NCI-H1105 treated with DMSO at 0.1 percent for 48 hours (cell line): ENCODE measurements around the gene EXOSC10.
"Not testable (repeated sequence)": the region's sequence is repeated elsewhere in the genome, so short reads cannot be mapped to it uniquely, and the experiment has no call there.

Experiments used
- DNase-seq: peaks from one replicate; lab custom pipeline; 2025; lab: John Stamatoyannopoulos, UW

EXOSC10 gene

GRCh38 chr1:11061652-11062365 lies 37.9 kb downstream of the EXOSC10 start:
- no peak for DNase-seq

GRCh38 chr1:11059968-11060830 lies 39.5 kb downstream of the EXOSC10 start, which contains the start of gene SRM:
Gene SRM (minus strand): TSS chr1:11060018. CDS start chr1:11059943, 75 bp downstream.
- DNase-seq, result peak; percentile 91

- peak; percentile 61 for DNase-seq
Measured at GRCh38 chr1:11059155-11059967, 40.3 kb downstream of the EXOSC10 start.

GRCh38 chr1:11058595-11059154 lies 41.0 kb downstream of the EXOSC10 start:
- DNase-seq, result peak; percentile 86

GRCh38 chr1:11058026-11058425 lies 41.6 kb downstream of the EXOSC10 start:
- DNase-seq, result no peak

DNA sequence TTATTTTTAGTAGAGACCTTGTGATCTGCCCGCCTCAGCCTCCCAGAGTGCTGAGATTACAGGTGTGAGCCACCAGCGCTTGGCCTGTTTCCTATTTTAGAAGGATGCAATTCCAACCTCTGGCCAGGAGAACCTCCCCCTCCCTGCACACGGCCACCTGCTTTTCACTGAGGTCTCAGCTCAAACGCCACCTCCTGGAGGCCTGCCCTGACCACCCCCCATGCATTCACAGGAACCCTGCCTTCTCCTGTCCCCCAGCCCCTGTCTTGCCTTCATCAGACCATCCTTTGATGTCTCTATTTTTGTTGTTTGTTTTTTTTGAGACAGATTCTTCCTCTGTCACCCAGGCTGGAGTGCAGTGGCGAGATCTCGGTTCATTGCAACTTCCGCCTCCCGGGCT lies 42.2 kb downstream of the EXOSC10 start:
- no peak for DNase-seq

DNA sequence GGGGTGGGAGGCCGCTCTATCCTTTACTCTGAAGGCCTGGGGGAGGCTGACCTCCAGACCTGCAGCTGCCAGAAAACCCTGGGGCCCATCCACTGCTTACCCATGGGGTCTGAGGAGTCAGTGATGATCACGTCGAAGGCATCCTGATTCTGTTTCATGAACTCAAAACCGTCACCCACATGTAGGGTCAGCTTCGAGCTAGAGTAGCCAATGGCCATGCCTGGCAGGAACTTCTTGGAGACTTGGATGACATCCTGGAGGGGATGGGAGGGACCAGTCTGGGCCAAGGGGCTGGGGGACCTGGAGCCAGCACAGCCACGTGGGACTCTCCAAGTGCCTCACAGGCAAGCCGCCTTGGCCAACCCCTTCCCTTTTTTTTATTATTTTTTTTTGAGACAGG lies 43.2 kb downstream of the EXOSC10 start:
- no peak for DNase-seq

DNA sequence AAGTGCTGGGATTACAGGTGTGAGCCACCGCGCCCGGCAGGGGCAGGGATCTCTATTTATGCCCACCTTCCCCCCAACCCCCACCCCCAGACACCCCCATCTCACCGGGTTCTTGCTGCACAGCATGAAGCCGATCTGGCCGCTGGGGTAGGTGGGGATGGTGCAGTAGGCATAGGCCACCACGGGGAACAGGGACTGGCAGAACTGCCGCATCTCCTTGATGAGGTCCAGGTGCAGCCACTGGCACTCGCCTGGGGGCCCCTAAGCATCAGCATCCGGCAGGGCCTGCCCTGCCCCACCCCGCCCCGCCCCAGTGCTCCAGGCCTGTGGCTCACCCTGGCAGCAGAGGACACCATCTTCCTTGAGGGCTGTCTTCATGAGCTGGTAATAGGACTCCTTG lies 44.0 kb downstream of the EXOSC10 start:
- DNase-seq, result no peak

DNA sequence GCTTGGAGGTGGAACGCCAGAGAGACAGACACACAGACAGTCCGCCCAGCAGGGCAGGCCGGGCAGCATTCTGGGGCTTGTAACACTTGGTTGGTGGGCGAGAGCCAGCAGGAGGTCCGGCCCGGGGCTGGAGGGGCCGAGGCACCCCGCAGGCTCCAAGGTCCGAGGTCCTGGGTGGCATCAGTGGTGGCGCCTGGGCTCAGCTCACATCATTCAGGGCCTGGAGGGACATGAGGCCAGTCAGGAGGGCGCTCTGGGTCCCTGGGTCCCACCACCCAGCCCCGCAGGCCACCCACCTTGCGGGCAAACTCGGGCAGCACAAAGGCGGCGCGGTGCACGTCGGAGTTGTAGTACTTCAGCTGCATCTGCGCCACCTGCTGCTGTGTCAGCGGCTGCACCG lies 45.0 kb downstream of the EXOSC10 start:
- no peak for DNase-seq

GRCh38 chr1:11054181-11054580 lies 45.5 kb downstream of the EXOSC10 start:
- DNase-seq, result no peak

DNA sequence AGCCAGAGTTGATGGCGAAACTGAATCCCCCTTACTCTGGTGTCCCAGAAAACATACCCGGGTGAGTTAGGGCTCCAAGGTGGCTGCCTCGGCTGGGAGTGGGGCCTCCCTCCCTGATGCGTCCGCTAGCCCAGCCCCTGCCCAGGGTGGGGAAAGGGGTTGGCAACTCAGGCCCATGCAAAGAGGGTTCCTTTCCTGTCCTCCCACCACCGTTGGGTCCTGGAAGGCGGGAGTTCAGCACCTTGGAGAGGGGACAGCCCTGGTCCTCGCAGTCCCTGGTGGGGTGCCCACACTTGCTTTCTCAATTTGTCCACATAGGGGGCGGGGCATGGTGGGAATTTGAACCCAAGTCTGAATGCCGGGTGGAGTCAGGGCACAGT lies 45.9 kb downstream of the EXOSC10 start:
- no peak for DNase-seq

DNA sequence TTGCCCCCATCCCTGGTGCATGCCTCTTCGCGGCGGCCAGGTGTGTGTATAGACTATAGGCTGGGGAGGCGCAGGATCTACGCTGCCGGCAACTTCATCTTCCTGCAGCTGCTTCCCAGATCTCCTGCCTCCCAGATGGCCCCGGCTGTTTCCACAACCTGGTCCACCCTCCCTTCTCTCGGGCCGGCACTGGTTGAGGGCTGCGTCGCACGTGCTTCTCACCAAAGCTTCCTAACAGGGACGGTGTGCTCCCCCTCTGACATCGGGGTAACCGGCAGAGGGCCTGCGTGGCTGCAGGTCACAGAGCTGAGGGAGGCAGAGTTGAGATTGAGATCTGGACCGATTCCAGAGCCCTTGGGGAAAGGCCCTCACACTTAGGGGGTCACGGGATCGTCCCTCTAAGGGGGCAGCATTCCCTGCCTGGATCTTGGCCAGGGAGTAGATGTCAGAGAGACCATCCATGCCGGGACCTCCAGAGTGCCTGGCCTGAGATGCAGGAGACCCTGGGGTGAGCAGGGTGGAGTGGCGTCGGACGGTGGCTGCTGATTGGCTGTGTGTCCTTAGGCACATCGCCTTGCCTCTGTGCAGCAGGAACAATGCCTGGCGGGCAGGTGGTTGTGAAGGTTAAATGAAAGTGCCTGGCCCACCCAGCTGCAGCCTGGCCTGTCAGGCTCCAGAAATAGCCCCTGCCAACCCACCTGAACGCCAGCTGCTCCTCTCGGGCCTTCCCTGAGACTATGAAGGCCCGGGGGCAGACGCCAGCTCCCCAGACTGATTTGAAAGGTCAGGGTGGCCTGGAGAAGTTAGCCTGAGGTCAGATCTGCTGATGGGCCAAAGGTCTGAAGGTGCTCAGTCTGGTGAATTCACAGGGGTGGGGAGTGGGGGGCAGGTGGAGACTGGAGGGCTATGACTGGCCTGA lies 46.6 kb downstream of the EXOSC10 start:
- peak; percentile 88 for DNase-seq

GRCh38 chr1:11051781-11052511 lies 47.7 kb downstream of the EXOSC10 start:
- DNase-seq, result no peak

GRCh38 chr1:11051121-11051520 lies 48.5 kb downstream of the EXOSC10 start:
- DNase-seq, result not testable (repeated sequence)

DNA sequence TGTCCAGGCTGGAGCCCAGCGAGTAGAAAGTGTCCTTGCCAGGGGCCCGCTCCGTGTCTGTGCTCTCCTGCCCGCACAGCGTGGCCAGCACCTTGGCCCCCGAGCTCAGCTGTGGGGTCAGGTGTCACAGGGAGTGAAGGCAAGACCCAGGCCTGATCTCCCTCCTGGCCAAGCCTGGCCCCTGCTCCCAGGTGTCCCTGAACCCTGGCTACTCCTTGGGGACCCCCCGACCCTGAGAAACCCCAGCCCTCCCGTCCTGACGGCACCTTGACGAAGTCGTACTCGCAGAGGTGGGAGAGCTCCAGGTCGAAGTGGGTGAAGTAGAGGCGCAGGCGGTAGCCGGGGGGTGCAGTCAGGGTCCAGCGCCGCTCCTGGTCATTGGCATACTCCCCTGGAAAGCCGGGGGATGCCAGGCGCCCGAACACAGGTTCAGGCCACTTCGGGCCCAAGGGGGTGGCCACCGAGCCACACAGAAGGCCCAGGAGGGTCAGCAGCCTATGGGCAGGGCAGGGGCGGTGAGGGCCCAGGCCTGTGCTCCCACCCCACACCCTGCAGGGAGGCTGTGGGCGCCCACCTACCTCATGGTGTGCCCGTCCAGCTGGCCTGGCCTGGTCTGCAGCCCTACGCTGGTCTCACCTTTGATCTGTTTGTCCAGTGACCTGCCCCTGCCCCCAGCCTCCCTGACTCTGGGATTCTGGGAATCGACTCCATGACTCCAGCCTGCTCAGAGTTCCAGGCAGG lies 52.9 kb downstream of the EXOSC10 start, which contains the start of gene MASP2:
Gene MASP2 (minus strand): TSS at position 615 of the 741 bp plus-strand sequence. CDS start 32 bp downstream, at position 583.
- no peak for DNase-seq

DNA sequence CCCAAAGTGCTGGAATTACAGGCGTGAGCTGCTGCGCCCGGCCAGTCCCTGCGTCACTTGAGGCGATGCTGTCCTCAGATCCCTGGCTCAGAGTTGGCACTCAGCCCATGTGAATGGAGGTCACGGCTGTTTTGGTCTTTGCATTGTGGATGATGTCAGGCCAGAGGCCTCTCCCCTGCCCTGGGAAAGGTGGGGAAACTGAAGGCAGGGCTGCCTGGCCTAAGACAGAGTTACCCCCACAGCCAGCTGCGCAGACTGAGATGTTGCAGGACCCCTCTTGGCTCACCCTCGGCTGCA lies 53.5 kb downstream of the EXOSC10 start:
- DNase-seq, result no peak

GRCh38 chr1:11045428-11046269 lies 54.0 kb downstream of the EXOSC10 start:
- DNase-seq, result no peak

DNA sequence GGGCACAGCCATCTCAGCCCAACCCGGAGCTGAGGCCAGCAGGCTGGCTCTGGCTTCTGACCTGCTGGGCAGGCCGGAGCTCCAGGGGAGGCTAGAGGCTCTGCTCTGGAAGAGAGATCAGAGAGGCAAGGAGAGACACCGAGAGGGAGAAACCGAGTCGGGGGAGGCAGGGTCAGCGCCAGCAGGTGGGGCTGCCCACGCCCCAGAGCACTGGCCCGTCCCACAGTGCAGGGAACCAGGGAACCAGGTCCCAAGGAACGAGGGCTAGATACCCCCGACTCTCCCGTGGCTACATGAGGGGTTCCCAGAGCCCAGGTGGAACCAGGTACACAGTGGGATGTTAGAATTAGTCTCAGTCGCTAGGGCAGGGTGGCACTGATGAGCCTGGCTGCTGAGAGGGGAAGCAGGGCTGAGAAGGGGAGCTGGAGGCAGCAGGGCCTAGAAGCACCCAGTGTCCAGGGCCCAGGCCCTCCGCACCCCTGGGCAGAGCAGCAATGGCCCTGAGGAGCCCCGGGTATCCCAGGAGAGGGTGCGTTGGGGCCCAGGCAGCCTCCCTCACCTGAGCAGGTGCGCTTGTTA lies 54.7 kb downstream of the EXOSC10 start:
- no peak for DNase-seq
